Omental fat pad (tissue), 4 donors: ENCODE measurements around the gene SP1. TPM values are rescaled to one million over a fixed set of nuclear protein-coding genes. Genes with fewer than 3 reads are reported as not detected.

ENCODE experiments used
- ATAC-seq: fragments of 150-250 bp; one replicate; pipeline ENCODE4 v1.9.1; 2016; ENCODE audit warnings: mild to moderate bottlenecking, moderate library complexity; ENCODE audit not compliant: low FRiP score
- DNase-seq: peaks from one replicate; pipeline ENCODE4 v3.0.0-alpha.2; 2019; ENCODE audit warnings: low spot score
- CTCF ChIP-seq, 3 donors: fragments of 450-650 bp; IDR thresholded peaks; one replicate each; pipeline ENCODE4 v1.5.1; 2016 to 2017; ENCODE audit warnings: antibody characterized with exemption in 3 of 3, mild to moderate bottlenecking in 3 of 3, moderate library complexity in 2 of 3
- total RNA-seq, 4 donors: library from RNA; depleted of rRNA; stranded (reverse); fragments of >200 nt; gene quantifications; one replicate each; pipeline ENCODE4 v1.1.0, GENCODE V29; 2016

SP1 gene
- total RNA-seq, 4 donors from 2014 or later = 53.1 to 73.8 (median 62.2) TPM

DNA sequence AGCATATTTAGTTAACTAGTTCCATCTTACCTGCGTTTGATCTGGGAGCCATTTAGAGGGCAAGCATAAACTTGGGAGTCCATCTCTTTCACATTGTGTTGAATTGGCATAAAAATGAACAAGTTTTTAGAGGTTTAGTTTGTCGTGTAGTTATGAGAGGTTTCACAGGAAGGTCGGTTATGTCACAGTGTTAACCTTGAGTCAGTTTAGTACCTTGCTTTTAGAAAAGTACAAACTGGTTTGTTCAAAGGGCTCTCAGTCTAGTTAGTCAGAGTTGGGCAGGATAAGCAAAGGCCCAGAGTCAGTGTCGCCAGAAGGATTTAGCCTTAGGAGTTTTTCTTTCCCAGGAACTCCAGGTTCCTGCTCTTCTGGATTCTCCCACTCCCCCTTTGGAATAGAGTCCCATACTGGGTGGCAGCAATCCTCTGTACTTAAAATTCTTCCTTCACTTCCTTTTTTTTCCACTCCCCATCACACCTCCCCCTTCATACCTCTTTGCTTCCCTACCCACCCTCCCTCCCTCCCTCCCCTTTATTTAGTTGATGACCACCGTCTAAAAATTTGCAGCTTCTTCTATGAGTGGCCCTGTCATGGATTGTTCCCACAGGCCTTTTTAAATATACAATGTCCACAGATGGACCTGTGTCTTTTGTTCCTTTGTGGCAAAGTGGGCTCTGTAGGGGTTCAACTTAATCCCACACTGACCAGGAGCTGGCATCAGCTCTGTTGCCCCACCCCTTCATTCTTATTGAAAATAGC is 84.0 kb downstream of the SP1 start:
- ATAC-seq (no peak), DNase-seq (no peak)
- TF ChIP-seq CTCF (IDR thresholded peaks at IDR 0.05) = no peak

GRCh38 chr12:53464685-53465418 is 84.9 kb downstream of the SP1 start:
- no peak for TF ChIP-seq CTCF (IDR thresholded peaks at IDR 0.05)
- ATAC-seq (no peak), DNase-seq (no peak)

DNA sequence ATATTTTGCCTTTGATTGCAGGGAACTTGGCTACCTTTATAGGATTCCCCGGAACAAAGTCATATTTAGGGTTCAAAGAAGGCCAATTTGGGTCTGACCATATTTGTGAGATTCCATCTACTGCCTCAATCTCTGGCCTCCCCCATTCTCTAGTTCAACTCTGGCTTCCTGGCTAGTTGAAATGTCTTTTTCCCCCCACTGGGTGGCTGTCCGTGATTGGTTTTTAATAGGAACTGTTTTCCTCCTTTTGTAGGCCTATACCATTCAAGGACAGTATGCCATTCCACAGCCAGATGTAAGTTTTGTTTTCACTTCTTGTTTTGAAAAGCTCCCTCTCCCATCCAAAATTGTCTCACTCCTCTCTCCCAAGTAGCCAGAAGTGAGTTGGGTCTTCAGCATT is 85.7 kb downstream of the SP1 start:
- DNase-seq (no peak), ATAC-seq (no peak)
- no peak for TF ChIP-seq CTCF (IDR thresholded peaks at IDR 0.05)

Other genes with a start within 250 kb of the SP1 start
- 10 to 100 TPM; 11.2 to 21.8 (median 16.5) TPM for gene ZNF740, start 199.5 kb upstream of the SP1 start, total RNA-seq
- gene CSAD, start 199.3 kb upstream of the SP1 start, total RNA-seq = 100 to 1,000 TPM in 1 of 4 donors, 10 to 100 TPM in 3; 71.1 to 118 (median 81.7) TPM
- 1 to 10 TPM; 1.1 to 2.8 (median 1.9) TPM for gene ITGB7, start 172.9 kb upstream of the SP1 start, total RNA-seq
- 10 to 100 TPM in 3 of 4 donors, 1 to 10 TPM in 1; 4.3 to 23.5 (median 13.2) TPM for gene RARG, start 148.0 kb upstream of the SP1 start, total RNA-seq
- gene ESPL1, start 111.9 kb upstream of the SP1 start, total RNA-seq = 1 to 10 TPM in 1 of 4 donors, under 1 TPM in 3; 0.63 to 2.0 (median 0.90) TPM
- gene PFDN5, start 84.6 kb upstream of the SP1 start, total RNA-seq = 100 to 1,000 TPM; 527 to 674 (median 592) TPM
- gene MYG1, start 80.5 kb upstream of the SP1 start, total RNA-seq = 10 to 100 TPM; 33.9 to 42.6 (median 35.7) TPM
- 10 to 100 TPM; 28.7 to 43.2 (median 38.6) TPM for gene AAAS, start 58.6 kb upstream of the SP1 start, total RNA-seq
- gene SP7, start 43.8 kb upstream of the SP1 start, total RNA-seq = not detected
- 1 to 10 TPM in 1 of 4 donors, not detected in 3; 1.3 TPM for gene AMHR2, start 43.7 kb downstream of the SP1 start, total RNA-seq
- gene PRR13, start 61.6 kb downstream of the SP1 start, total RNA-seq = 10 to 100 TPM; 42.9 to 72.6 (median 60.4) TPM
- gene PCBP2, start 71.9 kb downstream of the SP1 start, total RNA-seq = 100 to 1,000 TPM; 498 to 666 (median 531) TPM
- gene MAP3K12, start 119.3 kb downstream of the SP1 start, total RNA-seq = 10 to 100 TPM in 3 of 4 donors, 1 to 10 TPM in 1; 5.5 to 35.9 (median 17.1) TPM
- 10 to 100 TPM; 19.6 to 26.0 (median 22.3) TPM for gene TARBP2, start 121.1 kb downstream of the SP1 start, total RNA-seq
- not detected for gene NPFF, start 127.3 kb downstream of the SP1 start, total RNA-seq
- 10 to 100 TPM; 22.5 to 38.3 (median 29.9) TPM for gene ATF7, start 246.2 kb downstream of the SP1 start, total RNA-seq